K562 (cell line): ENCODE data around the gene DCTN2. TPM values are rescaled to one million over a fixed set of nuclear protein-coding genes. Genes with fewer than 3 reads are reported as not detected.

ENCODE experiments used
- CTBP1 ChIP-seq: fragments of 450-650 bp; IDR thresholded peaks from 2 replicates; pipeline ENCODE4 v1.6.1; 2016; ENCODE audit warnings: borderline replicate concordance
- DACH1 ChIP-seq: fragments of 450-650 bp; IDR thresholded peaks from 2 replicates; pipeline ENCODE4 v1.6.1; 2018; ENCODE audit not compliant: partially characterized antibody
- ETV5 ChIP-seq: sonication (generic); formaldehyde crosslinking; IDR thresholded peaks from 2 replicates; pipeline ENCODE4 v1.4.0; 2020; ENCODE audit warnings: low read depth, mild to moderate bottlenecking, missing genetic modification reagents
- GABPB1 ChIP-seq: sonication (generic); formaldehyde crosslinking; IDR thresholded peaks from 2 replicates; pipeline ENCODE4 v1.8.0; 2022; ENCODE audit warnings: mild to moderate bottlenecking, missing genetic modification reagents
- HCFC1 ChIP-seq: IDR thresholded peaks from 2 replicates; pipeline ENCODE4 v1.6.1; 2012; ENCODE audit warnings: low read depth, low read length, improper control_type of control experiment
- NCOR1 ChIP-seq: fragments of 450-650 bp; IDR thresholded peaks from 2 replicates; pipeline ENCODE4 v1.6.1; 2016; ENCODE audit warnings: mild to moderate bottlenecking, moderate library complexity
- NEUROD1 ChIP-seq: fragments of 150-350 bp; IDR thresholded peaks from 2 replicates; pipeline ENCODE4 v1.6.1; 2014; ENCODE audit warnings: borderline replicate concordance, low read length, low read depth; ENCODE audit not compliant: partially characterized antibody
- POLR2G ChIP-seq: fragments of 200-400 bp; formaldehyde crosslinking; IDR thresholded peaks from 2 replicates; pipeline ENCODE4 v1.6.1; 2017; ENCODE audit warnings: low read depth, mild to moderate bottlenecking, antibody characterized with exemption, low read length, moderate library complexity
- RBM25 ChIP-seq: fragments of 200-400 bp; formaldehyde crosslinking; IDR thresholded peaks from 2 replicates; pipeline ENCODE4 v1.6.1; 2018; ENCODE audit warnings: low read length, low read depth, moderate library complexity; ENCODE audit not compliant: severe bottlenecking
- RCOR1 ChIP-seq, 2 experiments: IDR thresholded peaks; 2 replicates each; pipeline ENCODE4 v1.6.1; 2012; ENCODE audit warnings: low read depth in 2 of 2, low read length in 2 of 2, borderline replicate concordance in 1 of 2, improper control_type of control experiment in 1 of 2
- RERE ChIP-seq: sonication (generic); formaldehyde crosslinking; IDR thresholded peaks from 2 replicates; pipeline ENCODE4 v1.8.0; 2023; ENCODE audit warnings: missing genetic modification reagents, mild to moderate bottlenecking, borderline replicate concordance
- SIRT6 ChIP-seq: IDR thresholded peaks from one replicate; pipeline ENCODE4 v1.6.1; 2012; ENCODE audit warnings: low read depth, mild to moderate bottlenecking, control low read depth, inconsistent platforms, low read length, moderate library complexity
- SMC3 ChIP-seq: conservative IDR thresholded peaks from 2 replicates; pipeline ENCODE4 v1.6.1; 2011; ENCODE audit warnings: low read depth, low read length, improper control_type of control experiment; ENCODE audit not compliant: insufficient read depth
- SP1 ChIP-seq: sonication (generic); formaldehyde crosslinking; IDR thresholded peaks from 2 replicates; pipeline ENCODE4 v1.8.1; 2022; ENCODE audit warnings: mild to moderate bottlenecking, missing genetic modification reagents
- THRAP3 ChIP-seq: fragments of 450-650 bp; IDR thresholded peaks from 2 replicates; pipeline ENCODE4 v1.6.1; 2016; ENCODE audit warnings: mild to moderate bottlenecking, inconsistent platforms, borderline replicate concordance
- TOE1 ChIP-seq, 2 experiments: fragments of 450-650 bp in 1 of 2; sonication (generic) in 1 of 2; formaldehyde crosslinking in 1 of 2; IDR thresholded peaks; 2 replicates each; pipeline versions ENCODE4 v1.7.1 to v1.8.0; 2016 to 2022; ENCODE audit warnings: borderline replicate concordance in 2 of 2, mild to moderate bottlenecking in 2 of 2, antibody characterized with exemption in 1 of 2, inconsistent platforms in 1 of 2, low read depth in 1 of 2, missing genetic modification reagents in 1 of 2, moderate library complexity in 1 of 2
- USF1 ChIP-seq: sonication (generic); formaldehyde crosslinking; IDR thresholded peaks from 2 replicates; pipeline ENCODE4 v1.9.0; 2022; ENCODE audit warnings: mild to moderate bottlenecking, missing genetic modification reagents
- ZNF3 ChIP-seq: fragments of 250-450 bp; sonication (Bioruptor Pico); IDR thresholded peaks from 2 replicates; pipeline ENCODE4 v1.5.0; 2021; ENCODE audit warnings: mild to moderate bottlenecking, moderate library complexity
- ZNF41 ChIP-seq: fragments of 250-450 bp; sonication (Bioruptor Pico); conservative IDR thresholded peaks from 2 replicates; pipeline ENCODE4 v1.4.0; 2020; ENCODE audit warnings: mild to moderate bottlenecking
- polyA plus RNA-seq, 8 experiments: library from polyadenylated mRNA; depleted of rRNA in 4 of 8; stranded (reverse) in 5 of 8; unstranded in 3 of 8; fragments of >200 nt; fragmentation: Nextera tagmentation in 2 of 8; fragmentation: Illumina TruSeq in 1 of 8; extraction: Ambion mirVana in 2 of 8; extraction: Trizol in 1 of 8; gene quantifications; 2 replicates each; pipeline versions ENCODE4 v1.2.1 to v1.2.3, GENCODE V29; 2011 to 2014; ENCODE audit warnings: inconsistent platforms in 1 of 8, missing spikeins in 1 of 8
- total RNA-seq, 7 experiments: library from RNA; depleted of rRNA in 6 of 7; stranded (reverse); fragments of >200 nt in 6 of 7; fragmentation: Illumina TruSeq in 2 of 7; extraction: Trizol in 2 of 7; gene quantifications; 2 replicates each; pipeline versions ENCODE4 v1.2.1 to v1.2.3, GENCODE V29; 2011 to 2021; ENCODE audit warnings: low replicate concordance in 1 of 7
- TF ChIP-seq, protein P1 (sequence below): fragments of 250-450 bp; sonication (Bioruptor Pico); IDR thresholded peaks from 2 replicates; pipeline ENCODE4 v1.9.0; 2021; ENCODE audit warnings: mild to moderate bottlenecking

Gene DCTN2
- total and polyA plus RNA-seq, 9 of the 15 experiments (the other 6 are each of a cell fraction or from before 2014, with no cell fraction given) = 43.6 to 270 (median 125) TPM

DNA sequence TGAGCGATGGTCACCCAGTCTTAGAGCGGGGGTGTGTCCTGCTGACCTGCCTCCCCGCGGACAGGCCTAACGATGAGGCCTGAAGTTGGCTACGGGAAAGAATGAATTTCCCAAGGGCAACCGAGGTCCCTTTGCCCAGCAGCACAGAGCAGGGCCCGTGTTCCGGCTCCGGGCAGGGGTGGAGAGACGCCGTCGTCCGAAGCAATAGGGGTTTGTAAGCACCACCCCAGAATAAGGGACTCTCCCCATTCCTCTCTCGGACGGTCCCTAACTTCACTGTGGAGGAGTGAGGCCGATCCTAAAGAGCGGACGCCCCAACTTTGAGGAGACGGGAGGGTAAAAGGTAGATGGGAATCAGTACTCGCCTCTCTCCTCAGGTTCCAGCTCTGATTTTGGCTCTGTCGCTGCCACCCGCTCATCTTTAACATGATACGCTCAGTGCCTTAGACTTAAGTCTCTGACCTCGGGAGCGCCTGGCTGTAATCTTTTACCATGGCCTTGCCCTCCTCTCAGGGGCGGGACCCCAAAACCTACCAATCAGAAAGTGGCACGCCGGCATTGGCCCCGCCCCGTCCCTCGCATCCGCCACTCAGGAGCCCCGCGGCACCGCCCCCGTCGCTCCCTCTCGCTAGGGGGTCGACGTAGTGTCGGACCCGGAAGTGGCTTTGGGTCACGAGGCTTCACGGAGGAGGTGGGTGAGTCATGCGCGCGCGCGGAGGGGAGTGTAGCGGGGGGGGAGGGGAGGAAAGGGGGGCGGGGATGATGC, 26.8 kb downstream of the DCTN2 start, which contains the start of gene DDIT3 (continued):
- TF ChIP-seq USF1 (CRISPR knock-in tag) (peak; percentile 85), GABPB1 (CRISPR knock-in tag) (peak; percentile 68; the same call in 1 of the 2 replicates), SMC3 (peak; percentile 2; the same call in 1 of the 2 replicates), NCOR1 (peak; percentile 57), ZNF3 (CRISPR knock-in tag) (no peak), POLR2G (peak; percentile 93), DACH1 (no peak), RCOR1 (IDR thresholded peaks at IDR 0.05; ENCODE audit: borderline replicate concordance in 1 of 2, low read depth in 2 of 2, low read length in 2 of 2) (peak; percentile 24 to 63; a peak in 3 of 4 replicates), NEUROD1 (peak; percentile 41), CTBP1 (peak; percentile 19; the same call in 1 of the 2 replicates), RBM25 (peak; percentile 68), HCFC1 (no peak), THRAP3 (peak; percentile 68; the same call in 1 of the 2 replicates), SP1 (CRISPR knock-in tag) (peak; percentile 88; the same call in 1 of the 2 replicates), ZNF41 (peak; percentile 48; the same call in 1 of the 2 replicates), TOE1 (IDR thresholded peaks at IDR 0.05; ENCODE audit: borderline replicate concordance) (peak; percentile 93), TOE1 (CRISPR knock-in tag; IDR thresholded peaks at IDR 0.05; ENCODE audit: borderline replicate concordance, low read depth) (no peak; the same call in 1 of the 2 replicates), ETV5 (CRISPR knock-in tag) (no peak), RERE (no peak), SIRT6 (peak; percentile 39)
- TF ChIP-seq, protein P1, sequence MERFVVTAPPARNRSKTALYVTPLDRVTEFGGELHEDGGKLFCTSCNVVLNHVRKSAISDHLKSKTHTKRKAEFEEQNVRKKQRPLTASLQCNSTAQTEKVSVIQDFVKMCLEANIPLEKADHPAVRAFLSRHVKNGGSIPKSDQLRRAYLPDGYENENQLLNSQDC (CRISPR knock-in tag) = peak; percentile 75; the same call in 1 of the 2 replicates
